HG03175 (cell line): Measurements from ENCODE around the gene RNF123.
"Not testable (repeated sequence)": the region's sequence is repeated elsewhere in the genome, so short reads cannot be mapped to it uniquely, and the experiment has no call there.

Experiments
- ATAC-seq: cut with Tn5 transposase; IDR thresholded peaks from one replicate; pipeline ENCODE4 v1.9.1; 2021; ENCODE audit warnings: mild to moderate bottlenecking, moderate library complexity; ENCODE audit not compliant: unreplicated experiment

Gene RNF123

DNA sequence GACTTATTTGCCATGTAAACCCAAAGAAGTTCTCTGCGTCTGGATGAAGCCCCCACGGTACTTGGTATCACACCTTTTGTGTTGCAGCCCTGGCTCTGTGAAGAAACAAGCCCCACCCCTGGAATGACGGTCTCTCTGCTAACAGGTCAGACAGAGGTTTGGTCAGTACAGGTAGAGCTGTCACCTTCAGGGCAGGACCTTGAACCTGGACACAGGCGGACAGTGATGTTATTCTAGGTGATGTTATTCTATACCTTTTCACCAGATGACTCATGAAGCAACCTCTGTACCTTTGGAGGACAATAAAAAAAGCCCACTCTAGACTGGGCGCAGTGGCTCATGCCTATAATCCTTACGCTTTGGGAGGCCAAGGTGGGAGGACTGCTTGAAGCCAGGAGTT lies 45.4 kb downstream of the RNF123 start:
- no peak for ATAC-seq

DNA sequence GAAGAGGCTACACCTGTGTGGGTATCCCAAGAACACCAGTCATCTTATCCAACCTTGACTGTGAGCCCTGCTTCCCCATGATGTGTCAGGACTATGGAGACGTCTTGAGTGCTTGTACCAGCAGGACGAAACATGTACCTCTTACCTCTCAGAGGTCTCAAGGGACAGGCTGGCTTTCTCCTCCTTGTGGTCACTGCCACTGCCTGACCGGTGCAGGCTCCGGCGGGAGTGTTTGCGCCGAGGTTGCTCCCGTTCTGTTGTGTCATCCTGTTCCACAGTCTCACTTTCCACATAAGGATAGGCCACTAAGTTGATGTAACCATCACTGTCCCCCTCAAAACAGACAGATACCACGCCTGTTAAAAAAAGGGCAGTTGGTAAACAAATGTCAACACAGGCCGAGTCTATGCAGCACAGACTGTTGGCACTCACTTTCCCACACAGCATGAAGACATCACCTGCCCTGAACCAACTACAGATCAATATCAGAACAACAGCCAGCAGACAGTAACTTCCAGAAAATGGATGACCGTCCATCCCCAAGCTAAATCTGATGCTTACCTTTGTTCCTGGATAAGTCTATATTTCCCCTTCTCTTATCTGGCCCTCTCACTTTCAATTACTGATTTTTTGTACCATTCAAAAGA lies 48.8 kb downstream of the RNF123 start:
- no peak for ATAC-seq

DNA sequence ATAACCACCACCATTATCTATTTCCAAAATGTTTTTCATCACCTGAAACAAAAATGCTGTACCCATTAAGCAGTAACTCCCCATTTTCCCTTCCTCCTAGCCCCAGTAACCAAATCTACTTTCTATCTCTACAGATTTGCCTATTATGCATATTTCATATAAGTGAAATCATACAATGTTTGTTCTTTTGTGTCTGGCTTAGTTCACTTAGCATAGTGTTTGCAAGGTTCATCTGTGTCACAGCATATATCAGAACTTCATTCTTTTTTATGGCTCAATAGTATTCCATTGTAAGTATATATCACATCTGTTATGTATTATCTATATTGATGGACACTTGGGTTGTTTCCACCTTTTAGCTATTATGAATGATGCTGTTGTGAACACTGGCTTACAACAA lies 51.1 kb downstream of the RNF123 start:
- ATAC-seq: no peak

DNA sequence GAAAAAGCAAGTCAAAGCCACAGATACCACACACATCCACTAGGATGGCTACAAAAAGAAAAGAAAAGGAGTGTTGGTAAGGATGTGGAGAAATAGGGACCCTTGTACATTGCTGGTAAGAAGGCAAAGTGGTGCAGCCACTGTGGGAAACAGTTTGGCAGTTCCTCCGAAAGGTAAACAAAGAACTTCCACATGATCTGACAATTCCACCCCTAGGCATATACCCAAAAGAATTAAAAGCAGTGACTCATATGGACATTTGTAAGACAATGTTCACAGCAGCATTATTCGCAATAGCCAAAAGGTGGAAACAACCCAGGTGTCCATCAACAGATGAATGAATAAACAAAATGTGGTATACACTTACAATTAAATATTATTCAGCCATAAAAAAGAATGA lies 56.6 kb downstream of the RNF123 start:
- no peak for ATAC-seq

DNA sequence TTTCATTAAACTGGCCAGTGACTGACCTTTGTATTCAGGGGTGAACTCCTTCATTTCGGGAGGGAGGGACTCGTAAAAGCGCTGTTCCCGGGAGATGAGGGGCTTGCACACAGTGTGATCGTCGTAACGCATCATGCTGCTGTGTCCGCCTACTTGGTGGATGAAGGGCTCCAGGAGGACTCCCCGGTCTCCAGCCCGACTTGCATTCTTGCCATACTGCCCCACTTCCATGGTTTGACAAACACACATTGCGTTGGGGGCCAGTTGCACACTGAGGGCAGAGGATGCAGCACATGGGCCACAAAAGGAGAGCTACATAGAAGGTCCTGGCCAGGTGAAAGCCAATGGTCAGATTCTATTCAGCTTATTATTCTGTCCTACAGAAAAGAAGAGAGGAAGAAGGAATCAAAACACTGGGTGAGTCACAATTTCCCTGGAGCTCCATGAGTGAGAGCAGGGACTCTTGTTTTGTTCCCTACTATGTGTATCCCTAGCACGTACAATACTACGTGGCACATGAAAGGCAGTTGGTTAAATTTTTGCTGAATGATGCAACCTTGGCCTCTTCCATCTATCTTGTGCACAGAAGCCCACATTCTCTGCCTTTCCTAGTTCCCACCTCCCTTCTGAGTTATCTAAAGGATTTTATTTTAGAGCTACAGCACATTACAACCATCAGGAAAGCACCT lies 58.6 kb downstream of the RNF123 start:
- ATAC-seq: no peak

DNA sequence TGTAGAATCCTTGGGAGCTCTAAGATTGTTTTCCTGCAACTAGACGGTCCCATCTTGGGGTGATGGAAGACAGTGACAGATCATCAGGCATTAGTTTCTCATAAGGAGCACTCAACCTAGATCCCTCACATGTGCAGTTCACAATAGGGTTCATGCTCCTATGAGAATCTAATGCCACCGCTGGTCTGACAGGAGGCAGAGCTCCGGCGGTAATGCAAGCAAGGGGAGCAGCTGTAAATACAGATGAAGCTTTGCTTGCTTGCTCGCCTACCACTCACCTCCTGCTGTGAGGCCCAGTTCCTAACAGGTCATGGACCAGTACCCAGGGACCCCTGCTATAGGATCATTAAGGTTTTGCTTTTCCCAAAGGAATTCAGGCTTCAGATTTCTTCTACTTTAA lies 59.5 kb downstream of the RNF123 start:
- not testable (repeated sequence) for ATAC-seq

DNA sequence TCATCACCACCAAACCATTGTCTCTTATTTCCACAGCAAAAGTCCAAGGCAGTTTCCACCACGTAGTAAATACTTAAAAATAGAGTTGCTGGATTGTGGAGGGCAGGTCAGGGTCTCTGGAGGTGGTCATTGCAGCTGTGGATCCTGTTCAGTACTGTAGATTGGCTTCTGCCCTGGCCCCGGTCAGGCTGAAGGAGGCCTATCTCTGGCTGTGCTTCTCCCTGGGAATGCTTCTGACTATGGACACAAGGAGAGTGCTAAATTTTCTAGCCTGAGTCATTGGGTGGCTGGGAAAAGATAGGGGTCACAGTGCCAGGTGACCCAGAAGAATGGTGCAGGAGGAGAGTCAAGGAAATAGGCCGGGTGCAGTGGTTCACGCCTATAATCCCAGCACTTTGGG lies 60.7 kb downstream of the RNF123 start:
- no peak for ATAC-seq

DNA sequence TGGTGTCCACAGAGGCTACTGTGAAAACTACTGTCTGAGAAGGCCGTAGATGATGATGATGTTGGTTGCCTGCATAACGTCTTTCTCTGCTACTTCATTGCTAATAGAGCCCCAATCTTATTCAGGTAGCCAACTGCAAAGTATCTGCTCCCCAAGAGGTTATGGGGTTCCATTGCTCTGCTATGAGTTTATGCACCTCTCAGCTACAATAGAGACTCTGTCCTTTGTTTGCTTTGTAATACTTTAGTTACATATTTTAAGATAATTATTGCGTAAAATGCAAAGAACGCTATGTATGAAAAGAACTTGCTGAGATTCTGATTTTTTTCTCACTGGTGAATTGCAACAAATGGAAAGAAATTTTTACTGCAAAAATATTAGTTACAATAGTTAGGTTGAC lies 62.1 kb downstream of the RNF123 start:
- no peak for ATAC-seq

DNA sequence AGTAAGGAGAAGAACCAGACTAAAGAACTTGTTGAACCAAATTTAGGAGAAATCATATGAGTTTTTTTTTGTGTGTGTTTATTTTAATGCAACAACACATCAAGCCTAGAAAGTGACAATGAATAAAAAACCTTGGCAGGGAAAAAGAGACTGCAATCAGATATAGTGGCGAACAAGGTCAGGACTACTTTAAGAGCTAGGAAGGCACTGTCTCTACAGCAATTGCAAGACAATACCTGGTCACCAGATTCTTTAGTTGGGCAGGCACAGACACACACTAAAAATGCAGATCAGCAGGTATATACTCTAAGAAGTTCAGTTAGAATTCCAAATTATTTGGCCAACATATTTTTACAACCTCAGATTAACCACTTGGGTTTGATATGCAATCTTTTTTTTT lies 65.2 kb downstream of the RNF123 start:
- ATAC-seq: no peak

DNA sequence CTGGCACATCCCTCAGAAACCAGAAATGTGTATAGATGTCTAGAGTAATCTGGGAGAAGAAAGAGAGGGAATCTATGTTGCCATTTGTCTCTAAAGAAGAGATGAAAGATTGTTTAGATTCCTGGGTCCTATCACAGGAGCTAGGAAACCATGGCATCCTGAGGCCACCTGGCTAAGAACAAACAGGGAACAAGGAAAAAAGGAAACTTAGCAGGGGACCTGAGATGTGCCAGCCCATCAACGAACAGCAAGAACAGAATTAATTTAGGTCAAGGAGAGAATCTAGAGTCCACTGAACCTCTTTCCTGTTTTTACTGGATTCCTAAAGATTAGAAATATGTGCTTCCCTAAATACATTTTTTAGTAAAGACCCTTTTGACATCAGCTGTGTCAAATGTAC lies 66.7 kb downstream of the RNF123 start:
- ATAC-seq: no peak

DNA sequence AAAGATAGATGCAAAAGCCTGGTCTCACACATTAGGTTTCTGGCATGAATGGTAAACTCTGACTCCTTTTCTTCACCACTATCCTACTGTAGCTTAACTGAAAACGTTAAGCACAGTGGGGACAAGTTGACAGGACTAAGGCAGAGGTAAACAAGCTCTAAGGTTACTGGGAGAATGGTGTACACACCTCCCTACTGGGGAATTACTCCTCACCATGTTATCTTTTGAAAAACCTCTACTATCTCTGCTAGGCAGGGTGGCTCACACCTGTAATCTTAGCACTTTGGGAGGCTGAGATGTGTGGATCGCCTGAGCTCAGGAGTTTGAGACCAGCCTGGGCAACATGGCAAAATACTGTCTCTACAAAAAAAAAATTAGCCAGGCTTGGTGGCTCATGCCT lies 67.8 kb downstream of the RNF123 start:
- no peak for ATAC-seq

DNA sequence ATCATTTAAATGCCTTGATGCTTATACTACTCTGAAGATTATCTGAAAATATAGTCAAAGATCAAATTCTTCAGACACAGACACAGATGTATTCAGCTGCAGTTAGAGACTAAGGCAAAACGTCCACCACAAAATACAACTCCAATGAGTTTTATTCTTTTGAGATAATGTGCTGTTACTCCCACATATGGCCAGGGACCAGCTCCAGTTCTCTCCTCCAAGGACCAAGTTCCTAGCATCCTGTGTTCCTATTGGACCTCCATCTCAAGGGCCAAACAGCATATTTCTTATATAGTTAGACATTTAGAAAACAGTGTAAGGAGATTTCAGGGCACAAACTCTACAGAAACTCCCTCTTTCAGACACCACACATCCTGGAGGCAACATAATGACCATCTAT lies 69.9 kb downstream of the RNF123 start:
- ATAC-seq: no peak

DNA sequence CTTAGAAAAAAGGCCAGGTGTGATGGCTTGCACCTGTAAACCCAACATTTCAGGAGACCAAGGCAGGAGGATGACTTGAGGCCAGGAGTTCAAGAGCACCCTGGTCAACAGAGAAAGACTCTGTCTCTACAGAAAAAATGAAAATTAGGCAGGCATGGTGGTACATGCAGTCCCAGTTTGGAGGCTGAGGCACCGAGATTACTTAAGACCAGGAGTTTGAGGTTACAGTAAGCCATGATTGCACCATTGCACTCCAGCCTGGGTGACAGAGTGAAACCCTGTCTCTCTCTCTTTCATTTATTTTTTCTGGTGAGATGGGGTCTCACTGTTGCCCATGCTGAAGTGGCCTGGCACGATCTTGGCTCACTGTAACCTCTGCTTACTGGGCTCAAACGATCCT lies 72.3 kb downstream of the RNF123 start:
- ATAC-seq: no peak

DNA sequence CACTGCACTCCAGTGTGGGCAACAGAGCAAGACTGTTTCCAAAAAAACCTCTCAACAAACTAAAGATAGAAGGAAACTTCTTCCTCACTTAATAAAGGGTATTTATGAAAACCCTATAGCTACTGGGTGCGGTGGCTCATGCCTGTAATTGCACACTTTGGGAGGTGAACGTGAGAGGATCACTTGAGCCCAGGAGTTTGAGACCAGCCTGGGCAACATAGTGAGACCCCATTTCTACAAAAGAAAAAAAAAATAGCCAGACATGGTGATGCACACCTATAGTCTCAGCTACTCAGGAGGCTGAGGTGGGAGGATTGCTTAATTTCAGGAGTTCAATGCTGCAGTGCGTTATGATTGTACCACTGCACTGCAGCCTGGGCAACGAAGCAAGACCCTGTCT lies 74.6 kb downstream of the RNF123 start:
- no peak for ATAC-seq

DNA sequence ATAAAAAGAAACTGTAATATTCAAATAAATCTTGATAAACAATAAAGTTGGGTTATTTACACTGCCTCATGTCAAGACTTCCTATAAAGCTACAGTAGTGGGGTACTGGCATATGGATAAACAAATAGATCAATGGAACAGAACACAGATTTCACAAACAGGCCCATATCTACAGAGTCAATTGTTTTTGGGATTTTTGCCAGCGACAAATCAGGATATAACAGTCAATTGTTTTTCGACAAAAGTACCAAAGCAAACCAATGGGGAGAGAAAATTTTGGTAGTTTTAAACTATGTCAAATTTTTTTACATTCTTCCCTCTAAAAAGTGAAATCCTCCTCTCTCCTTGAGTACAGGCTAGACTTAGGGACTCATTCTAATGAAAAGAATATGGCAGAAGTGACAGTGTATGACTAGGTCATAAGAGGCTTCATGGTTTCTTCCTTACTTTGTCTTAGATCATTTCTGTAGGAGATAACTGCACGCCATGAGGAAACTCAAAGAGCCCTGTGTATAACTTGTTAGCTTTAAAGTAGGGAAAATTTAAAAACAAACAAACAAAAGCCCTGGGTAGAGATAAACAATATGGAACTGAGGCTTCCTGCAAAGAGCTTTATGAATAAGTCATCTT lies 80.0 kb downstream of the RNF123 start:
- no peak for ATAC-seq

DNA sequence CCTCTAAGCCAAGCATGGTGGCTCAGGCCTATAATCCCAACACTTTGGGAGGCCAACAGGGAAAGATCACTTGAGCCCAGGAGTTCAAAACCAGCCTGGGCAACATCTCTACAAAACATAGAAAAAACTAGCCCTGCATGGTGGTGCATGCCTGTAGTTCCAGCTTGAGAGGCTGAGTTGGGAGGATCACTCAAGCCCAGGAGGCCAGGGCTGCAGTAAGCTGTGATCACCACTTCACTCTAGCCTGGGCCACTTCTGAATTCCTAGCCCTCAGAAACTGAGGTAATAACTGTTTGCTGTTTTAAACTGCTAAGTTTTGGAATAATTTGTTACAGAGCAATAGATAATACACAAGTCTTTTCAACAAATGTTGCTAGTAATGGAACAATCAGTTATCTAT lies 80.6 kb downstream of the RNF123 start:
- no peak for ATAC-seq
